OCI-M2 (cell line): ENCODE data around the gene RPL12.
"Not testable (repeated sequence)": the region's sequence is repeated elsewhere in the genome, so short reads cannot be mapped to it uniquely, and the experiment has no call there.

Experiments
- DNase-seq: peaks from one replicate; lab custom pipeline; 2025; ENCODE audit not compliant: unreplicated experiment; lab: John Stamatoyannopoulos, UW

RPL12 gene

GRCh38 chr9:127470662-127471061, 19.5 kb upstream of the RPL12 start:
- no peak for DNase-seq

GRCh38 chr9:127467621-127468020, 16.4 kb upstream of the RPL12 start:
- no peak for DNase-seq

- DNase-seq = not testable (repeated sequence)
Observed at GRCh38 chr9:127466407-127466917, 15.3 kb upstream of the RPL12 start.

GRCh38 chr9:127463911-127464310, 12.7 kb upstream of the RPL12 start:
- DNase-seq = no peak

- DNase-seq = no peak
Observed at GRCh38 chr9:127463382-127463781, 12.2 kb upstream of the RPL12 start.

GRCh38 chr9:127458921-127459320, 7.7 kb upstream of the RPL12 start:
- DNase-seq = no peak

- no peak for DNase-seq
Observed at GRCh38 chr9:127457191-127457878, 6.1 kb upstream of the RPL12 start.

GRCh38 chr9:127455324-127455992, 4.3 kb upstream of the RPL12 start:
- DNase-seq = no peak

GRCh38 chr9:127452691-127453090, 1.5 kb upstream of the RPL12 start:
- no peak for DNase-seq

GRCh38 chr9:127451858-127452656, 851 bp upstream of the RPL12 start:
- DNase-seq = no peak

GRCh38 chr9:127451608-127451857, 327 bp upstream of the RPL12 start:
- DNase-seq = no peak

GRCh38 chr9:127450243-127450760, 904 bp downstream of the RPL12 start:
- DNase-seq = no peak

- no peak for DNase-seq
Observed at GRCh38 chr9:127449332-127449966, 1.8 kb downstream of the RPL12 start.

- no peak for DNase-seq
Observed at GRCh38 chr9:127448112-127448805, 2.9 kb downstream of the RPL12 start.

GRCh38 chr9:127447416-127448111, 3.6 kb downstream of the RPL12 start:
- no peak for DNase-seq

- no peak for DNase-seq
Observed at GRCh38 chr9:127446713-127447415, 4.3 kb downstream of the RPL12 start.

- DNase-seq = no peak
Observed at GRCh38 chr9:127445851-127446712, 5.1 kb downstream of the RPL12 start.
